Measurements from ENCODE around the gene TMEM42.

GRCh38 chr3:44825264-44825925 lies 36.3 kb upstream of the TMEM42 start:
- TF ChIP-seq POLR2A (IDR thresholded peaks at IDR 0.05) (no peak), EP300 (IDR thresholded peaks at IDR 0.05) (no peak), POLR2AphosphoS5 (IDR thresholded peaks at IDR 0.05) (no peak)
- TF ChIP-seq, protein P1, sequence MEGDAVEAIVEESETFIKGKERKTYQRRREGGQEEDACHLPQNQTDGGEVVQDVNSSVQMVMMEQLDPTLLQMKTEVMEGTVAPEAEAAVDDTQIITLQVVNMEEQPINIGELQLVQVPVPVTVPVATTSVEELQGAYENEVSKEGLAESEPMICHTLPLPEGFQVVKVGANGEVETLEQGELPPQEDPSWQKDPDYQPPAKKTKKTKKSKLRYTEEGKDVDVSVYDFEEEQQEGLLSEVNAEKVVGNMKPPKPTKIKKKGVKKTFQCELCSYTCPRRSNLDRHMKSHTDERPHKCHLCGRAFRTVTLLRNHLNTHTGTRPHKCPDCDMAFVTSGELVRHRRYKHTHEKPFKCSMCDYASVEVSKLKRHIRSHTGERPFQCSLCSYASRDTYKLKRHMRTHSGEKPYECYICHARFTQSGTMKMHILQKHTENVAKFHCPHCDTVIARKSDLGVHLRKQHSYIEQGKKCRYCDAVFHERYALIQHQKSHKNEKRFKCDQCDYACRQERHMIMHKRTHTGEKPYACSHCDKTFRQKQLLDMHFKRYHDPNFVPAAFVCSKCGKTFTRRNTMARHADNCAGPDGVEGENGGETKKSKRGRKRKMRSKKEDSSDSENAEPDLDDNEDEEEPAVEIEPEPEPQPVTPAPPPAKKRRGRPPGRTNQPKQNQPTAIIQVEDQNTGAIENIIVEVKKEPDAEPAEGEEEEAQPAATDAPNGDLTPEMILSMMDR (IDR thresholded peaks at IDR 0.05) = no peak
